Measurements from ENCODE around the gene MYOG. TPM values are rescaled to one million over a fixed set of nuclear protein-coding genes. Genes with fewer than 3 reads are reported as not detected.

MYOG gene
- total and polyA plus RNA-seq, 2 of the 13 experiments (the other 11 are each of a cell fraction or from before 2014, with no cell fraction given), result not detected

DNA sequence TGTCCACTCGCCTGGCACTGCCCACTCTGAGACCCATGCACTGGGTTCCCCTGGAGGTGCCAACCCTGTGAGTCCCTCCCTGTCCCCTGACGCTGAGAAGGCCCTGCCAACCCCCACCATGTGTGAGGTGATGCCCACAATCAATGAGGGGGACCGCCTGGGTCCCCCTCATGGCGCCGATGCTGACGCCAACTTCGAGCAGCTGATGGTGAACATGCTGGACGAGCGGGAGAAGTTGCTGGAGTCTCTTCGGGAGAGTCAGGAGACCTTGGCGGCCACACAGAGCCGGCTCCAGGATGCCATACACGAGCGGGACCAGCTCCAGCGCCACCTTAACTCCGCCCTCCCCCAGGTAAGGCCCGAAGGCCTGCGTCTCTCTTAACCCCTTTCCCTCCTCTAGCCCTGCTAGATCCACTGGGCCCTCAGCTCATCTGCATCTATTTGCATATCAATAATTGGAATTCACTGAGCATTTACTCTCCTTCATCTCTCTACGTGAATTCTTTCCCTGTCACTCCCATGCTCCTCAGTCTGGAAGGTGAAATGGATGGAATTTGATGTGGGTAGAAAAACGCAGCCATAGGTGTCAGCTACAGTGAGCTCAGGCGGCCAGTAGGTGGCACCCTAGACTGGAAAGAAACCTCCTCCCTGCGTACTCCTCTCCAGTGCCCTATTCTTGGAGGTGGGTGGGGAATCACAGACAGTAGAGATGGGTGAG is 46.8 kb downstream of the MYOG start:
- in situ Hi-C loops (cut with HindIII; ENCODE audit: extremely low pct_ligation_motif_present, low pct_unique_long_range_greater_than_20kb), result loop anchor here (5.0 kb wide), 2 partner anchors 178 to 233 kb away; no protein-coding TSS in a partner anchor
- peak; percentile 76 for FAIRE-seq

More for the DNA sequence above, 46.8 kb downstream of the MYOG start:
- peaks cover under 1 to 26% of the 10 kb centered on the region in 2 experiments; a peak in 3 of 5 replicates for H3K27me3 ChIP-seq (ENCODE audit: control insufficient read depth in 1 of 2, insufficient read depth in 2 of 2, low read length in 2 of 2)
- no peaks in the 10 kb centered on the region for H3K79me2 ChIP-seq (ENCODE audit: insufficient read depth, low read length)
- no peaks in the 10 kb centered on the region for H3K36me3 ChIP-seq (replicated peaks in 1 of 2; ENCODE audit: control insufficient read depth in 1 of 2, insufficient read depth in 2 of 2, low read length in 2 of 2)
- no peak overlapping the region for H3K9ac ChIP-seq (ENCODE audit: insufficient read depth, low read depth, low read length)
- DNase-seq (ENCODE audit: low spot score), result peak; percentile 34
- no peak overlapping the region for H3K4me3 ChIP-seq (replicated peaks in 1 of 3; ENCODE audit: insufficient read depth in 1 of 3, low read depth in 2 of 3, low read length in 3 of 3)
- no peak overlapping the region for H3K27ac ChIP-seq (ENCODE audit: extremely low read length, insufficient read depth, low read length)
- ATAC-seq, result peak; percentile 91
- TF ChIP-seq ZNF263 (CRISPR knock-in tag; IDR thresholded peaks at IDR 0.05) (peak; percentile 52; the same call in 1 of the 2 replicates), RAD21 (CRISPR knock-in tag; IDR thresholded peaks at IDR 0.05) (peak; percentile 38; the same call in 1 of the 2 replicates), SMC3 (IDR thresholded peaks at IDR 0.05; ENCODE audit: low read length) (peak; percentile 52; the same call in 1 of the 2 replicates), ZNF776 (CRISPR knock-in tag; IDR thresholded peaks at IDR 0.05) (no peak), ZNF570 (CRISPR knock-in tag; IDR thresholded peaks at IDR 0.05; ENCODE audit: borderline replicate concordance) (no peak), STAG1 (CRISPR knock-in tag; IDR thresholded peaks at IDR 0.05) (peak; percentile 76), ZEB1 (IDR thresholded peaks at IDR 0.05; ENCODE audit: insufficient replicate concordance, low read depth) (no peak)
- TF ChIP-seq, protein P1, sequence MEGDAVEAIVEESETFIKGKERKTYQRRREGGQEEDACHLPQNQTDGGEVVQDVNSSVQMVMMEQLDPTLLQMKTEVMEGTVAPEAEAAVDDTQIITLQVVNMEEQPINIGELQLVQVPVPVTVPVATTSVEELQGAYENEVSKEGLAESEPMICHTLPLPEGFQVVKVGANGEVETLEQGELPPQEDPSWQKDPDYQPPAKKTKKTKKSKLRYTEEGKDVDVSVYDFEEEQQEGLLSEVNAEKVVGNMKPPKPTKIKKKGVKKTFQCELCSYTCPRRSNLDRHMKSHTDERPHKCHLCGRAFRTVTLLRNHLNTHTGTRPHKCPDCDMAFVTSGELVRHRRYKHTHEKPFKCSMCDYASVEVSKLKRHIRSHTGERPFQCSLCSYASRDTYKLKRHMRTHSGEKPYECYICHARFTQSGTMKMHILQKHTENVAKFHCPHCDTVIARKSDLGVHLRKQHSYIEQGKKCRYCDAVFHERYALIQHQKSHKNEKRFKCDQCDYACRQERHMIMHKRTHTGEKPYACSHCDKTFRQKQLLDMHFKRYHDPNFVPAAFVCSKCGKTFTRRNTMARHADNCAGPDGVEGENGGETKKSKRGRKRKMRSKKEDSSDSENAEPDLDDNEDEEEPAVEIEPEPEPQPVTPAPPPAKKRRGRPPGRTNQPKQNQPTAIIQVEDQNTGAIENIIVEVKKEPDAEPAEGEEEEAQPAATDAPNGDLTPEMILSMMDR (CRISPR knock-in tag; IDR thresholded peaks at IDR 0.05), result peak; percentile 89
- intact Hi-C loops (cut with micrococcal nuclease; ENCODE audit: unreplicated experiment), result loop anchor here (1.0 to 5.0 kb wide), 4 partner anchors 66 to 230 kb away; no protein-coding TSS in a partner anchor
- H3K4me1 ChIP-seq (ENCODE audit: insufficient read depth, low read length), result no peaks in the 10 kb centered on the region
- CTCF ChIA-PET (ENCODE audit: low intra/inter-chr PET ratio, low total read pairs), result interaction anchor here (1.2 to 2.0 kb wide), 3 partner anchors 133 to 228 kb away, joined by 5 to 13 read pairs (median 5); no protein-coding TSS in a partner anchor
- no peak overlapping the region for H3K4me2 ChIP-seq (ENCODE audit: low read depth, low read length)
- 36% methylated on average over 8 of the region's 22 CpGs for WGBS (ENCODE audit: low lambda C conversion rate)
- H2AFZ ChIP-seq (ENCODE audit: low read length), result no peak overlapping the region
- no peaks in the 10 kb centered on the region for H3K9me3 ChIP-seq (ENCODE audit: low read length)
- POLR2A ChIA-PET, result no interaction called here
- BruUV-seq (replicated peaks), result no TSS peak
- peaks cover 5% of the 10 kb centered on the region; the same call in 1 of the 2 replicates for H4K20me1 ChIP-seq (ENCODE audit: insufficient read depth, low read length)
